GM21367 (cell line): ENCODE measurements around the gene ARID1B.
"Not testable (repeated sequence)": the region's sequence is repeated elsewhere in the genome, so short reads cannot be mapped to it uniquely, and the experiment has no call there.

Source experiments
- ATAC-seq: cut with Tn5 transposase; IDR thresholded peaks from one replicate; pipeline ENCODE4 v1.9.1; 2021; ENCODE audit not compliant: unreplicated experiment

ARID1B gene

DNA sequence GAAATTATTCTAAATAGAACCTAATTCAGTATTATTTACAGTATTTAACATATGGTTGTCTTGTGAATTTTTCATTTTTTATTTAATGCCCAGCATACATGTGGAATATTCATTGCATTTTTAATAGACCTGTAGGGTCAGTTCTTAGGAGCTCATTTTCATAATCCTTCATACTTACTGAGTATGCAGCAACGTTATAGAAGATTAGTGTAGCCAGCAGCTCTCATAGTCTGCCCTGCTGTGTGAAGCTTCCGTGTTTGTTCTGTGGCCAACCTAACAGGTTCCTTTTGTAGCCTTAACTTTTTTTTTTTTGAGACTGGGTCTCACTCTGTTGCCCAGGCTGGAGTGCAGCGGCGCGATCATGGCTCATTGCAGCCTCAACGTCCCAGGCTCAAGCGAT, 261.4 kb downstream of the ARID1B start:
- ATAC-seq, result no peak

DNA sequence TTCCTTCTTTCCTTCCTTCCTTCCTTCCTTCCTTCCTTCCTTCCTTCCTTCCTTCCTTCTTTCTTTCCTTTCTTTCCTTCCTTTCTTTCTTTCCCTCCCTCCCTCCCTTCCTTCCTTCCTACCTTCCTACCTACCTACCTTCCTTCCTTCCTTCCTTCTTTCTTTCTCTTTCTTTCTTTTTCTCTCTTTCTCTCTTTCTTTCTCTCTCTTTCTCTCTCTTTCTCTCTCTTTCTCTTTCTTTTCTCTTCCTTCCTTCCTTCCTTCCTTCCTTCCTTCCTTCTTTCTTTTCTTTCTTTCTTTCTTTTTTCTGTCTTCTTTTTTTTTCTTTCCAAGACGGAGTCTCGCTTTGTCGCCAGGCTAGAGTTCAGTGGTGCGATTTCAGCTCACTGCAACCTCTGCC, 262.5 kb downstream of the ARID1B start:
- not testable (repeated sequence) for ATAC-seq

DNA sequence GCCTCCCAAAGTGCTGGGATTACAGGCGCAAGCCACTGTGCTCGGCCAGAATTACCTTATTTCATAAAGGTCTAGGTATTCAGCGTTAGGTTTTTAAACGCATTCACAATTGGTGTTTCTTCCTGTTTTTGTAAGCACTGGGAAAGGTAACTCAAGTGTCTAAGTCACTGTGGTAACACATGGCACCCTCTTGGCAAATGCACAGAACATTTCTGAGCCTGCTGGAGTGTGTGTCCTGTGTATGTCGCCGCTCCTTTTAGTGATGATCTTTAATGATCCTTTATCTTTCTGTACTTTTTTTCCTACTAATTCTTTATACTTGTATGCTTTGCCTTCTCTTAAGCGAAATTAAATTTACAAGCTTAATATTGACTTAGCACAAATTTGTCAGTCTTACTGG, 263.0 kb downstream of the ARID1B start:
- ATAC-seq, result no peak

DNA sequence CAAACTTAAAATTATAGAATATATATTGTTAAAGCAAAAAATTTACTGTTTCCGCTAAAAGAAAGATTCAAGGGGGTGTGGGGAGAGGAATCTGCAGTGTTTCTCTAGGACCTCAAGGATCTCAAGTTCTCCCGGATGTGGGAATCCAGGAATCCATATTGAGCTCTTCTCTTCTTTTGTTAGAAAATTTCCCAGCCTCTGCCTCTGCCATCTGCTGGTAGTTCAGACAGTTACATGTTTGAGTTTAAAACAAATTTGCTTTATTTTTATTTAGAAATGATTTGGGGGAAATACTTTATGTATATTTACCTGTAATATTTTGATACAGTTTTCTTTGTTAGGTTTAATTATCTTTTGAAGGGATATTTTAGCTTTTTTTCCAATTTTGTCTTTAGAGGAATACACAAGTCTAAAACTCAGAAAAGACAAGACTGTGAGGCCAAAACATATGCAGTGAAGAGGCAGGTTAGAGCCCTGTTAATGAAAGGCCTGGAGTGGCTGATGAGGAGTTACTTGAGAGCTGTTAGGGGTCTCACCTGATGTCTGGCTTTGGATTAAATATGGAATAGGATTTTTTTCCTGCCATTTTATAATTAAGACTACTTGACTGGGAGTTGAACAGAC, 268.8 kb downstream of the ARID1B start:
- ATAC-seq, result no peak

DNA sequence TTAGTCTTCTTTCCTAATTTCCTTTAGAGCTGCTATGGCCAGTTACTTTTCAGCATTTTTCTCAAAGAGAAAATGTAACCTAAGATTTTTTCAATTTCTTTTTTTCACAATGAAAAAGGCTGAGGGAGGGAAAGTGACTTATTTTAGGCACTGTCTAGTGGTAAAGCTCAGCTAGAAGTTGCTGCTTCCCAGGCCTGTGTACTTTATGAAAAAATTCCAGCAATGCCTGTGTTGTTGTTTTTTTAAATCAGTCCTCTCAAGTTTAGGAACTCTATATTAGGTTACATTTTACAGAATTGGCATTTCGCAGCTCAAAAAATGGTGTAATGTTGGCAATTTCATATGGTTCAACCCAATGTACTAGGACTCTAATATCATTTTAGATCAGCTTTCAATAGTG, 269.6 kb downstream of the ARID1B start:
- no peak for ATAC-seq

DNA sequence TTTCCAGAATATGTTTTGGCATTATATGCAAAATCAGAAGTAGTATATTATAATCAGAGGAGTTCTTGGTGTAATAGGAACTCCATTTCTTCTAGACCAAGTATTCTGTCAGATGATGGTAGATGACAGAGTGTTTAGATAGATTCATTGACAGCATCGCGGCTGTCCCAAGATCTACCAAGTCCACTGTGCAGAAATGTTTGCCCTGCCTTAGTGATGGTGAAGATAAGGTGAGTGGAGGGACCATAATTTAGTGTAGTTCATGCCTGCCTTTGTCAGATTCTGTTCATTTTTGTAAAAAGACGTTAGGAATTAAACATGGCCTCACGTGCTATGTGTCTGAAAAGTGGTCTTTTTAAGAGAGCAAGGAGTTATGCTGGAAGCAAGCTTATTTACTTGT, 270.1 kb downstream of the ARID1B start:
- no peak for ATAC-seq

DNA sequence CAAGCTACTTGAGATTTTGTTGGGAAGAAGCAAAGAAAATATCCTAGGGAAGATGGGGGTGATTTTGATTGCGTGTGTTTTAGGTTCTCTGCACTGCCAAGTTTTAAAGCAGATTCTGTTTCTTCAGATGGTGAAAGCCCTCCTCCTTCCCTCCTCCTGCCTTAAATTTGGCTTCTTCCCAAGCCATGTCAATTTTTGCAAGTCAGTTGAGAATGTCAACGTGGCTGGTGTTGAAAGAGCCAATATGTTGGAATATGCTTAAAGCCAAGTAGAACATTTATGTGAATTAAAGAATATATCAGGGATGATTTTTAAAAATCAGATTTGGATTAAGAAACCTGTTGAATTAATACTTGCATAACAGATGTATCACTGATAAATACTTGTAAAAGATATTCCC, 270.8 kb downstream of the ARID1B start:
- ATAC-seq, result no peak

DNA sequence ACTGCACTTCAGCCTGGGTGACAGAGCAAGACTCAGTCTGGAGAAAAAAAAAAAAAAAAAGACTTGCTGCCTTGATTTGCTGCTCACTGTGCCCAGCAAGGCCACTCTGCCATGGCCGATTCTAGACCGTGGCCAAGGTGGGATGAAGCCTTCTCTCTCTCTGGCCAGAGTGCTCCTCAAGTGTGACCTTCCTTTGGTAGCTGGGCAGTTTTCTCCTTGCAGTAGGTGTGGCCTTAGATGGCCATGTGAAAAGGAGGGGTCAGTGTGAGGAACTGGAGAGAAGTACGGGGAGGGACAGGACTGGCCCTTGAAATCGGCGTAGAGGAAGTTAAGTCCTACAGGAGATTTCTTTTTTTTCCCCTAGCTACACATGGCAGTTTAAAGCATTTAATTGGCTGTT, 272.0 kb downstream of the ARID1B start:
- no peak for ATAC-seq

DNA sequence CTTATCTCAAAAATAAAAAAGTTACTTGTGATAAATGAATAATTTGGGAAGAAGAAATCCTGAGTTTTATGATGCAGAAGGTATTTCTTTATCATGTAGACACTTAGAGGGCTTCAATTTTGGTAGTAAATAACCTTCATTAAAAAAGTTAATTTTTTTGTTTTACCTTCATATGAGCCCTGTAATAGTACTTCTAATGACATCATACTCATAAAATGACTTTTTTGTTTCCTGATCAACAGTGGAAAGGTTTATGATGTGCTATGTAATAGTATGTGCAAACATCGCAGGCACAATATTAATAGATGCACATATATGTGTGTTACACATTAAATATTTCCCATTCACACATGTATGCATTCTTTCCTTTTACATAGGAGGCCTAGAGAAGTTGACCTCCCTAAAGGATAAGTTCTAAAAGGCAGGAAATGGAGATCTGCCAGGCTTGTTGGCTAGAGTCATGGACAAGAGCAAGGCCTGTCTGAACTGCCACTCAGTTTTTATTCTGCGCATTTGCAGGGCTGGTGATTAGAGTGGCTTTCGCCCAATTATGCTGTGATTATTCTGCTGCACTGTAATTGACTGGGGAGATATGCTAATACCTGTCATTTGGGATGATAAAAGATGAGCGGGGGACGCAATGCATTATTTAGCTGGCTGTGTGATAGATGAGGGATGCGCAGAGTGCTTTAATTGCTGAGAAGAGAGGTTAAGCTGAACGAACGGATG, 273.5 kb downstream of the ARID1B start:
- no peak for ATAC-seq

DNA sequence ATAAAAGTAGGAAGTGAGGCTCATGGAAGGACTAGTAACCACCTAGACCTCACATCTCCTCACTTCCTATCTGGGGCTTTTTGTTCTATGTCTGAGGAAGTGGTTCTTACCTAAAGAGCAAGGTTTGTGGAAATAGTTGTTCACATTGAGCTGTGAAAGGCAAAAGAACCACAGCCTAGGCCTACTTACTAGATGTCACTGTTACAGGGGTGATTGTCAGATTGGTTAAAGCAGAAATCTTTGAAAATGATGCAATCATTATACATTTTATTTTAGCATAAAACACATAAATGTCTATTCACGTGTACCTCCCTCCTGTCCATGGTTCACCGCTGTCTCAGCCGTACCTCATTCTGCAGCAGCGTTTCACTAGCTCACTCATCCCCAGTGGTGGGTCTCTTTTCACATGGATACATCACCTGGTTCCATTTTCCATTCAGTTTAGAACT, 277.4 kb downstream of the ARID1B start:
- peak; percentile 71 for ATAC-seq

DNA sequence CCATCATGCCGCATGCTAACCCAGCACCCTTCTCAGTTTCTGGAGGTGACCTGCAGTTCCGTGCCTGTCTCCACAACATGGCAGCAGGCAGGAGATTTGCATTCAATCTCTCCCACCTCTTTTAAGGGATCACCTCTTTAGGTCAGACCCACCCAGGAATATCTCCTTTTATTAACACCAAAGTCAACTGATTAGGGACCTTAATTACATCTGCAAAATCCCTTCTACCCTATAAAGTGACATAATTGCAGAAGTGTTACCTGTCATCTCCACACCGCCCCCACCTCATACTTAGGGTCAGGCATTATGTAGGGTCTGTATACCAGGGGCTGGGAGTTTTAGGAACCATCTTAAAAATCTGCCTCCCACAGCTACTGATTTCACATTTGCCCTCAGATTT, 278.7 kb downstream of the ARID1B start:
- ATAC-seq, result no peak

DNA sequence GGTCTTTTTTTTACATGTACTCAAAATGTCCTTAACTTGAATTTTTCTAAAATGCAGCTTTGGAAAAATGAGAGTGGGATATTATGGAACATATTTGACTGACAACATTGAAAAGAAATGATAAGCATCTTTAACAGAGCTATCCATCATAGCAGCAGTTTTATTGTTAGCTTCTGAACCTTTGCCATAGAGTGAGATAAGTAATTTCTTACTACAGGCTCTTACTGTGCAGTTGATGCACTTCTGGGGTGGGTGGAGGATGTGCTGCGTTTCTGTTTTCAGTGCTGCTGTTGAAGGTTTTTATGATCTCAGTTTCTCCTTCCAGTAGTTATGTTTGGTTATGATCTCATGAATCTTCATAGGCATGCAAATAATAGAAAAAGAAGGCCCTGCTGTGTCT, 279.1 kb downstream of the ARID1B start:
- ATAC-seq, result no peak

DNA sequence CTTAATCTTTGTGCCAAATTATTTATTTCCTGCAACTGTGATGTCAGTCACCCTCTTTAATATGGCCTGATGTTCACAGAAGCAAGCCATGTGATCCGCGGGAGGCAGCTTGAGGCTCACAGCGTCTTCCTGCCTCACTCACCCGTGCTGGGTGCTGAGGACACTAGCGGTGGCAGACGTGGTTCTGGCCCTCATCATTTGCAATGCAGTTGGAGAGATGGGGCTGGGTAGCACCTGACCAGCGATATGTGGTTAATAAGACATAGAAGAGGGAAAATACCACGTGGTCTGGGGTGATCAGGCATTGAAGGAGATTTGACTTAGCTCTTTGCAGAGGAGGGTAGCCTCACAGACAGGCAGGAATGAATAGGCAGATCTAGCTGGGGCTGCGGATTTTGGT, 281.4 kb downstream of the ARID1B start:
- no peak for ATAC-seq

DNA sequence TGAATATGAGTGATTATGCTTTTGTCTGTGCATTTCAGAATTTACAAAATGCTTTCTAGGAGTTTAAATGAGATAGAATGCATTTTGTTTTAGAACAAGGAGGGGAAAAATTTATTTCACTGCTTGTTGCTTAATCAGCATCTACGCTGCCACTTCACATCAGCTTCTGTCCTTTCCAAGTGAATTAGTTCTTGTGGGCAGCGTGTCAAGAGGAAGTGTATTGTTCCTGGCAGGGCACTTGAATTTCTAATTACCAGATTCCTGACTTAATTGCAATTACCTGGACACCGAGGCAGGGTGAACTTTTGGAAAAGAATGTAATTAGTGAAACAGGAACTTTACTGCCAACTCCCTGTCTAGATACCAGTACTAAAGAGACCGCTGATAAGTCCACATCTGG, 282.6 kb downstream of the ARID1B start:
- ATAC-seq, result no peak

DNA sequence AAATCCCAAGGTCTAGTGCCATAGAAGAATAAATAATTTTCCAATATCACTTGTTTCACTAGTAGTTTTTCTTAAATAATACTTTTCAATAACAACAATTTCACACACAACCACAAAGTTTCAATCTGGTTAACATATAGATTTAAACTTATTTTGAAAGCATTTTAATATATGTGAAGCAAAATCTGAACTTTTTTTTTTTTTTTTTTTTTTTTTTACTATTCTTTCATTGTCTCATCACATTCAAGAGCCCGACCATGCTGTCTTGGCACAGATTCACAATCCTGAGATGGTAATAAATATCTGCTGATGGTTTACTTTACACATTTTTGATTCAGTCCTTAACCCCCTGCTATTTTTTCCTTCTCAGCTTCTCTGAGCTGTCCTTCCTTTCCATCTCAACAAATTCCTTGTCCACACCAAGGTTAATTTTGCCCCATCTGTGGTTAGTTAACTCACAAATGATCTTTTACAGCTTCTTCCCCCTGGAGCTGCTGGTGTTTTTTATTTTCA, 283.3 kb downstream of the ARID1B start:
- ATAC-seq, result no peak

DNA sequence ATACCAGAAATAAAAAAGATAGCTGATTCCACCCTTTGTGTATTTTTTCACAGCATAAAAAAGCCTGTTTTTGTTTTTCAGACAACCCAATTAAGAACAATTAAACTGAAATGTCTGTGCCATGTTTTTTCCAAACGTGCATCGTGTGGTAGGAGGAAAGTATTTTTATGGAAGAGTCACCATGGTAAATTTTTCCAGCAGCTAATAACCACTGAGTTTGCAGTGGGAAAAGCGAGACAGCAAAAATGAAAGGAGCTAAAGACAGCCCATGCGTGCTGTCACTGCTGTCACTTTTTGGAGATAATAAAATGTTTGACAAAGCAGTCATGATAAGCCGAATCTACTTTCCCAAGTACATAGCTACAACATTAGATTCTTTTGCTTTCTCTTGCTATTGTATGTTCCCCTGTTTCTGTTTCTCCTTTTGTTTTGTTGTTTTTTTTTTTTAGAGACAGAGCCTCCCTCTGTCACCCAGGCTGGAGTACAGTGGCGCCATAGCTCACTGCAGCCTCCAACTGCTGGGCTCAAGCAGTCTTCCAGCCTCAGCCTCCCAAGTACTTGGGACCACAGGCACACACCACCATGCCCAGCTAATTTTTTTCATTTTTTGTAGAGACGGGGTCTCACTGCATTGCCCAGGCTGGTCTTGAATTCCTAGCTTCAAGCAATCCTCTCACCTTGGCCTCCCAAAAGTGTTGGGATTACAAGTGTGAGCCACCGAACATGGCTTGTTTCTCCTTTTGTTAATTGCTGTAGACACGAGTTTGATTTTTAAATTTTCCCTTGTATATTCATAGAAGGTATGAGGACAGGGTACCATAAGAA, 284.8 kb downstream of the ARID1B start:
- no peak for ATAC-seq

DNA sequence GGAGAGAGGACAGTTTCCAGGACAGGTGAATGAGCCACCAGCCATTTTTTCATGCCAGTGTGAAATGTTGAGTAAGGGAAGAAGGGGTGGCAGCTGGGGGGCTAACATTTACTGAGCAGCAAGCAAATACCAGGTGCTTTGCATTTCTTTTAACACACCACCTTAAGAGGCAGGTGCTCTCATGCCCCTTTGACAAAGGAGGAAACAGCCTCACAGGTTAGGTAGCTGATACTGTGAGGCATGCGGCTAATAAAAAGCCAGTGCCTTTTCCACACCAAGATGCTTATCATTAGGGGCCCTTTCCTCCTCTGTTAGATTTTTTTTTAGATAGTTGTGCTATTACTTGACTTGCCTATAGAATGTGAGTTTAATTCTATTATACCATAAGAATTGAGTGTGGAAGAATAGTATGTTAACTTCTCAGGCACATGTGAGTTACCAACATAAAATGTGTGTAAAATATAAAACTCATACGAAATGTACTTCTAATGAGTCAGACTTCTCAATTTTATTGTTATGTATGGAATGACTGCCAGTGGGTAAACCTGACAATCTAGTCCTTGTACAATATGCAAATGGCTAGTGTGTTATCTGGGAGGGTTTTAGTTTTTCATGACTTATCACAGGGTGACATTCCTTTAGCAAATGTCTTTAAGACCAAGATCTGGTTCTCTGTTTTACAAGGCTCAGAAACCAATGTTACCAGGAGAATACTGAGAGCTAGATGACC, 286.2 kb downstream of the ARID1B start:
- ATAC-seq, result no peak

DNA sequence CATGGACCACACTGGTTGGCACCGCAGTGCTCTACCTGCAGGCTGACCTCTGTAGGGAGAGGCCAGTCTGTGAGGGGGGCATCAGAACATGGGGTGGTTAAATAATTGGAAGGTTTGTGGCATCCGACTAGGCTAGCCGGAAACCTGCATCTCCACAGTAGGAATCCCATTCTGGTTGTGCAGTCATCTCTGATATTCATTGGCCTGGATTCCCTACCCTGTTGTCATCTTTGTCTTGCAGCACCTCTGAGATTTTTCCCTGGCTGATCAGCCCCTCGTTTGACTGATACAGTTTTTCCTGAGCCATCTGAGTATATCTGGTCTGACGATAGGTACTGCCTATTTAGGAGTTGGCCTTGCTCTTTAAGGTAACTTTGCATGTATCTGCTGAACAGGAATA, 286.7 kb downstream of the ARID1B start:
- ATAC-seq, result no peak

DNA sequence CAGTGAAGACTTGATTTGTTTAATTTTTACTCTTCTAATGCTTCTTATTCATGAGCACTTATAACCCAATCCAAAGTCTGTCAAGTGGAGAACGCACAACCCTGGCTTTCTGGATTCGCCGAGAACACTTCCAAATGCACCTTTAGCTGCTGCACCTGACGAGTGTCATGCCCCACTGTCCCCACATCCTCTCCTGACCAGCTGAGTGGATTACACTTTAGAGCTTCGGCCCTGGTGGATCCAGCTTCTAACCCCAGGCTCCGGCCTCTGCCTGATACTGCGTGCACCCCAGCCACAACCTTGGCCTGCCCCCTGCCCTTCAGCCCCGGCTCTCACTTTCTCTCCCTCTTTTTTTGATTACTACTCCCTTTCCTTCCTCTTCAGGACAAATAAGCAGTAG, 287.3 kb downstream of the ARID1B start:
- ATAC-seq, result no peak

DNA sequence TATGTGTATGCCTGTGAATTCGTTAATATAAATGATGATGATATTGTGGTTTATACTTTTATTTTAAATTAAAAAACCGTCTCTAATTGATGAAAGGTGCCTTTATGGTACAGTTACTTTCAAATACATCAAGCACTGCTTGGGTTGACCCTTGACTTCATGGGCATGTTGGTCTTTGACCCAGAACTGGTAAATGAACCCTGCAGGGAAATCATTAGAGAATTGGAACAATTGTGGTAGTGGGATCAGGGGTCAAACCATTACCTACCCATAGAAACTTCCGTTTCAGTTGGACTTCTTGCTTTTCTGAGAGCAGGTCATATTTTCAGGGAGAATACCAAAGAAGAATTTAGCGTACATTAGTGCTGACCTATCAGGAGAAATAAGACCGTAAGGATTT, 288.2 kb downstream of the ARID1B start:
- ATAC-seq, result no peak
